Uterus (tissue), 4 donors: Measurements from ENCODE around the gene RFX4. TPM values are rescaled to one million over a fixed set of nuclear protein-coding genes. Genes with fewer than 3 reads are reported as not detected.

Source experiments
- DNase-seq, 2 donors: peaks; one replicate each; pipeline ENCODE4 v3.0.0-alpha.2; 2019 to 2020
- H3K27ac ChIP-seq, 2 donors: fragments of 200-600 bp; sonication (generic); 1 replicate in 1 of 2; 2 replicates in 1 of 2; pipeline ENCODE4 v1.5.1; 2016 to 2018
- H3K27me3 ChIP-seq, 2 donors: fragments of 200-600 bp; sonication (generic); one replicate each; pipeline ENCODE4 v1.5.1; 2018 to 2019; ENCODE audit warnings: control low read depth in 1 of 2
- H3K36me3 ChIP-seq, 2 donors: fragments of 200-600 bp; sonication (generic); one replicate each; pipeline ENCODE4 v1.5.1; 2019; ENCODE audit warnings: control low read depth in 1 of 2
- H3K4me1 ChIP-seq, 2 donors: fragments of 200-600 bp; sonication (generic); one replicate each; pipeline ENCODE4 v1.5.1; 2018 to 2019; ENCODE audit warnings: control low read depth in 1 of 2
- H3K4me3 ChIP-seq, 2 donors: fragments of 200-600 bp; sonication (generic); 1 replicate in 1 of 2; 2 replicates in 1 of 2; pipeline ENCODE4 v1.5.1; 2018 to 2019; ENCODE audit warnings: mild to moderate bottlenecking in 1 of 2
- H3K9me3 ChIP-seq, 2 donors: fragments of 200-600 bp; sonication (generic); one replicate each; pipeline ENCODE4 v1.5.1; 2019; ENCODE audit warnings: control low read depth in 1 of 2
- CTCF ChIP-seq, 4 experiments: fragments of 200-600 bp in 2 of 4; fragments of 450-650 bp in 2 of 4; sonication (generic) in 2 of 4; IDR thresholded peaks; one replicate each; pipeline ENCODE4 v1.5.1; 2016 to 2019; ENCODE audit warnings: antibody characterized with exemption in 4 of 4, mild to moderate bottlenecking in 2 of 4, moderate library complexity in 1 of 4
- POLR2A ChIP-seq, 2 donors: fragments of 450-650 bp; IDR thresholded peaks; one replicate each; pipeline ENCODE4 v1.6.1; 2016; ENCODE audit warnings: antibody characterized with exemption in 2 of 2, mild to moderate bottlenecking in 1 of 2, moderate library complexity in 1 of 2
- intact Hi-C: fragments of 100-400 bp; cut with DNase I; formaldehyde crosslinking; loops from one replicate; pipeline ENCODE4 v1.15.1; 2023; ENCODE audit warnings: low total_unique reads
- total RNA-seq, 4 donors: library from RNA; depleted of rRNA in 3 of 4; stranded (reverse); fragments of >200 nt in 3 of 4; gene quantifications; one replicate each; pipeline versions ENCODE4 v1.1.0 to v1.2.4, GENCODE V29; 2014 to 2023
- donor health status: DM: yes; HTN: yes; CAD: no.

RFX4 gene
- total RNA-seq, 4 donors from 2014 or later: not detected

DNA sequence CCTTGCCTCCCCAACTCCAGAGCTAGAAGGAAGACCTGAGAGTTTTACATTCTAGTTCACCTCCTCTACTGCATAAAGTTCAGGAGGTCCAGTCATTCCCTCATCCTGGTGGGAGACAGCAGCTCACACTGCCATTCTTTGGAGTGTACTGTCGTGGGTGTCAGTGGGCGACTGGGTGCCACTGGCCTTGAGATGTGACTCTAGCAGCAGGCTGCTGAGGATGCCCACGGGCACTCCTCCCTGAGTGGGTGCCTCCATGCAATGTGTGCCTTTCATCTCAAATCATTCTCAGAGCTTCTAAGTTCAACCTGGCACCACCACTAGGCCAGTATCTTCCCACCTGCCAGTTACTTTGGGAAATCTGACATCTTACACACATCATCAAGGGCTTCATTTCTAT is 12.5 kb downstream of the RFX4 start:
- no peaks in the 10 kb centered on the region for H3K36me3 ChIP-seq
- no peak overlapping the region for H3K27ac ChIP-seq
- H3K4me1 ChIP-seq: no peaks in the 10 kb centered on the region
- no peak for DNase-seq
- H3K9me3 ChIP-seq: no peaks in the 10 kb centered on the region
- TF ChIP-seq CTCF (IDR thresholded peaks at IDR 0.05) (no peak), POLR2A (IDR thresholded peaks at IDR 0.05) (no peak)
- no peak overlapping the region for H3K4me3 ChIP-seq
- intact Hi-C loops: no loop called here
- H3K27me3 ChIP-seq: peaks cover 0 to 7% of the 10 kb centered on the region in 2 donors

- Histone ChIP-seq H3K4me3 (no peak overlapping the region), H3K27ac (no peak overlapping the region), H3K36me3 (no peaks in the 10 kb centered on the region), H3K4me1 (no peaks in the 10 kb centered on the region), H3K27me3 (no peaks in the 10 kb centered on the region), H3K9me3 (no peaks in the 10 kb centered on the region)
- intact Hi-C loops: no loop called here
- DNase-seq: no peak
- no peak for TF ChIP-seq POLR2A (IDR thresholded peaks at IDR 0.05)
- no peak for TF ChIP-seq CTCF (IDR thresholded peaks at IDR 0.05)
Measured at GRCh38 chr12:106598003-106598402, 15.2 kb downstream of the RFX4 start.

DNA sequence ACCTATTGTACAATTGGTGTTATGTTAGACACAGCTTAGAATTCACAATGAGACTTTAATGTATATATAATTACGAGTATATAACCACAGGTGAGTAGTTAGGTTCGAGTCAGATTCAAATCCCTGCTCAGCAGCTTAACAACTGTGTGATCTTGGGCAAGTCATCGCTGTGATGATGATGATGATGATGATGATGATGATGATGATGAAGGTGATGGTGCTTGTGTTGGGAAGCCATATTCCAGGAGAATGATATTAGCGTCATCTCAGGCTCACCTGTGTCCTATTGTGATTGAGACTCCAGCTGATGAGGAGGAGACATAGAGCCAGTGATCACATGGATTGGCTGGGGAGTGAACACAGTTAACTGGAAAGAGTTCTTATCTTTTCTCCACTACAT is 16.5 kb downstream of the RFX4 start:
- Histone ChIP-seq H3K27ac (no peak overlapping the region), H3K4me1 (no peaks in the 10 kb centered on the region), H3K4me3 (no peak overlapping the region), H3K27me3 (no peaks in the 10 kb centered on the region), H3K36me3 (no peaks in the 10 kb centered on the region), H3K9me3 (no peaks in the 10 kb centered on the region)
- intact Hi-C loops: no loop called here
- no peak for DNase-seq
- no peak for TF ChIP-seq CTCF (IDR thresholded peaks at IDR 0.05)
- TF ChIP-seq POLR2A (IDR thresholded peaks at IDR 0.05): no peak

GRCh38 chr12:106600503-106600902 is 17.7 kb downstream of the RFX4 start:
- no peak for DNase-seq
- intact Hi-C loops: no loop called here
- Histone ChIP-seq H3K4me3 (no peak overlapping the region), H3K9me3 (no peaks in the 10 kb centered on the region), H3K27ac (no peak overlapping the region), H3K4me1 (no peaks in the 10 kb centered on the region), H3K36me3 (no peaks in the 10 kb centered on the region), H3K27me3 (no peaks in the 10 kb centered on the region)
- TF ChIP-seq POLR2A (IDR thresholded peaks at IDR 0.05): no peak
- TF ChIP-seq CTCF (IDR thresholded peaks at IDR 0.05): no peak

- DNase-seq: no peak
- intact Hi-C loops: no loop called here
- H3K27me3 ChIP-seq: no peaks in the 10 kb centered on the region
- H3K36me3 ChIP-seq: no peaks in the 10 kb centered on the region
- H3K27ac ChIP-seq: no peak overlapping the region
- H3K4me3 ChIP-seq: no peak overlapping the region
- H3K4me1 ChIP-seq: no peaks in the 10 kb centered on the region
- H3K9me3 ChIP-seq: no peaks in the 10 kb centered on the region
- no peak for TF ChIP-seq CTCF (IDR thresholded peaks at IDR 0.05)
- no peak for TF ChIP-seq POLR2A (IDR thresholded peaks at IDR 0.05)
Measured at GRCh38 chr12:106601031-106601430, 18.2 kb downstream of the RFX4 start.
